Measurements from ENCODE around the gene MAPK9.

Gene MAPK9

GRCh38 chr5:180330810-180331646 lies 39.1 kb upstream of the MAPK9 start:
- Mint-ChIP-seq H3K36me3 (no peaks in the 10 kb centered on the region), H3K4me1 (no peaks in the 10 kb centered on the region), H3K27ac (no peak overlapping the region), H3K4me3 (no peak overlapping the region), H3K27me3 (no peaks in the 10 kb centered on the region), H3K9me3 (no peaks in the 10 kb centered on the region)

GRCh38 chr5:180330270-180330648 lies 38.4 kb upstream of the MAPK9 start:
- Mint-ChIP-seq H3K27ac (no peak overlapping the region), H3K4me3 (no peak overlapping the region), H3K27me3 (no peaks in the 10 kb centered on the region), H3K4me1 (no peaks in the 10 kb centered on the region), H3K36me3 (no peaks in the 10 kb centered on the region), H3K9me3 (no peaks in the 10 kb centered on the region)

GRCh38 chr5:180329606-180330269 lies 37.9 kb upstream of the MAPK9 start:
- H3K27me3 Mint-ChIP-seq, result no peaks in the 10 kb centered on the region
- H3K4me3 Mint-ChIP-seq, result no peak overlapping the region
- H3K4me1 Mint-ChIP-seq, result no peaks in the 10 kb centered on the region
- H3K36me3 Mint-ChIP-seq, result no peaks in the 10 kb centered on the region
- no peaks in the 10 kb centered on the region for H3K9me3 Mint-ChIP-seq
- H3K27ac Mint-ChIP-seq, result no peak overlapping the region

- Mint-ChIP-seq H3K4me3 (no peak overlapping the region), H3K27ac (no peak overlapping the region), H3K27me3 (no peaks in the 10 kb centered on the region), H3K36me3 (no peaks in the 10 kb centered on the region), H3K9me3 (no peaks in the 10 kb centered on the region), H3K4me1 (no peaks in the 10 kb centered on the region)
Measured at GRCh38 chr5:180329138-180329435, 37.2 kb upstream of the MAPK9 start.

GRCh38 chr5:180328296-180329137 lies 36.6 kb upstream of the MAPK9 start:
- Mint-ChIP-seq H3K4me3 (no peak overlapping the region), H3K27me3 (no peaks in the 10 kb centered on the region), H3K9me3 (no peaks in the 10 kb centered on the region), H3K4me1 (no peaks in the 10 kb centered on the region), H3K27ac (no peak overlapping the region), H3K36me3 (no peaks in the 10 kb centered on the region)

GRCh38 chr5:180326989-180327565 lies 35.2 kb upstream of the MAPK9 start:
- H3K27me3 Mint-ChIP-seq, result no peaks in the 10 kb centered on the region
- H3K36me3 Mint-ChIP-seq, result no peaks in the 10 kb centered on the region
- H3K9me3 Mint-ChIP-seq, result no peaks in the 10 kb centered on the region
- H3K4me3 Mint-ChIP-seq, result no peak overlapping the region
- H3K4me1 Mint-ChIP-seq, result no peaks in the 10 kb centered on the region
- no peak overlapping the region for H3K27ac Mint-ChIP-seq

- H3K27me3 Mint-ChIP-seq, result no peaks in the 10 kb centered on the region
- H3K4me1 Mint-ChIP-seq, result no peaks in the 10 kb centered on the region
- no peak overlapping the region for H3K27ac Mint-ChIP-seq
- H3K9me3 Mint-ChIP-seq, result no peaks in the 10 kb centered on the region
- H3K4me3 Mint-ChIP-seq, result no peak overlapping the region
- H3K36me3 Mint-ChIP-seq, result no peaks in the 10 kb centered on the region
Measured at GRCh38 chr5:180324601-180324950, 32.7 kb upstream of the MAPK9 start.

GRCh38 chr5:180323941-180324600 lies 32.2 kb upstream of the MAPK9 start:
- Mint-ChIP-seq H3K27me3 (no peaks in the 10 kb centered on the region), H3K4me1 (no peaks in the 10 kb centered on the region), H3K4me3 (no peak overlapping the region), H3K9me3 (no peaks in the 10 kb centered on the region), H3K36me3 (no peaks in the 10 kb centered on the region), H3K27ac (no peak overlapping the region)

GRCh38 chr5:180323160-180323559 lies 31.3 kb upstream of the MAPK9 start:
- Mint-ChIP-seq H3K4me1 (no peaks in the 10 kb centered on the region), H3K27ac (no peak overlapping the region), H3K9me3 (no peaks in the 10 kb centered on the region), H3K4me3 (no peak overlapping the region), H3K27me3 (no peaks in the 10 kb centered on the region), H3K36me3 (no peaks in the 10 kb centered on the region)

GRCh38 chr5:180318456-180319089 lies 26.7 kb upstream of the MAPK9 start:
- no peaks in the 10 kb centered on the region for H3K4me1 Mint-ChIP-seq
- H3K27ac Mint-ChIP-seq, result no peak overlapping the region
- H3K9me3 Mint-ChIP-seq, result no peaks in the 10 kb centered on the region
- H3K36me3 Mint-ChIP-seq, result no peaks in the 10 kb centered on the region
- no peak overlapping the region for H3K4me3 Mint-ChIP-seq
- H3K27me3 Mint-ChIP-seq, result no peaks in the 10 kb centered on the region

- no peaks in the 10 kb centered on the region for H3K4me1 Mint-ChIP-seq
- H3K27ac Mint-ChIP-seq, result no peak overlapping the region
- no peaks in the 10 kb centered on the region for H3K27me3 Mint-ChIP-seq
- no peaks in the 10 kb centered on the region for H3K9me3 Mint-ChIP-seq
- H3K4me3 Mint-ChIP-seq, result no peak overlapping the region
- H3K36me3 Mint-ChIP-seq, result no peaks in the 10 kb centered on the region
Measured at GRCh38 chr5:180316586-180316985, 24.7 kb upstream of the MAPK9 start.

- no peaks in the 10 kb centered on the region for H3K36me3 Mint-ChIP-seq
- H3K4me1 Mint-ChIP-seq, result no peaks in the 10 kb centered on the region
- no peak overlapping the region for H3K27ac Mint-ChIP-seq
- H3K9me3 Mint-ChIP-seq, result no peaks in the 10 kb centered on the region
- no peaks in the 10 kb centered on the region for H3K27me3 Mint-ChIP-seq
- H3K4me3 Mint-ChIP-seq, result peak overlapping the region; percentile 30
Measured at GRCh38 chr5:180315762-180316212, 23.9 kb upstream of the MAPK9 start.

GRCh38 chr5:180313677-180314505 lies 22.0 kb upstream of the MAPK9 start:
- H3K27ac Mint-ChIP-seq, result no peak overlapping the region
- peak overlapping the region; percentile 61 for H3K4me3 Mint-ChIP-seq
- no peaks in the 10 kb centered on the region for H3K4me1 Mint-ChIP-seq
- no peaks in the 10 kb centered on the region for H3K36me3 Mint-ChIP-seq
- no peaks in the 10 kb centered on the region for H3K27me3 Mint-ChIP-seq
- H3K9me3 Mint-ChIP-seq, result no peaks in the 10 kb centered on the region

GRCh38 chr5:180311216-180311615 lies 19.3 kb upstream of the MAPK9 start:
- H3K27ac Mint-ChIP-seq, result no peak overlapping the region
- no peaks in the 10 kb centered on the region for H3K9me3 Mint-ChIP-seq
- H3K27me3 Mint-ChIP-seq, result no peaks in the 10 kb centered on the region
- H3K36me3 Mint-ChIP-seq, result no peaks in the 10 kb centered on the region
- H3K4me1 Mint-ChIP-seq, result no peaks in the 10 kb centered on the region
- H3K4me3 Mint-ChIP-seq, result no peak overlapping the region
